GM19372 (cell line): ENCODE measurements around the gene SLC35B4.
"Not testable (repeated sequence)": the region's sequence is repeated elsewhere in the genome, so short reads cannot be mapped to it uniquely, and the experiment has no call there.

Experiments
- ATAC-seq: cut with Tn5 transposase; IDR thresholded peaks from one replicate; pipeline ENCODE4 v1.9.1; 2021; ENCODE audit warnings: mild to moderate bottlenecking, low read depth, moderate library complexity; ENCODE audit not compliant: unreplicated experiment

Gene SLC35B4

DNA sequence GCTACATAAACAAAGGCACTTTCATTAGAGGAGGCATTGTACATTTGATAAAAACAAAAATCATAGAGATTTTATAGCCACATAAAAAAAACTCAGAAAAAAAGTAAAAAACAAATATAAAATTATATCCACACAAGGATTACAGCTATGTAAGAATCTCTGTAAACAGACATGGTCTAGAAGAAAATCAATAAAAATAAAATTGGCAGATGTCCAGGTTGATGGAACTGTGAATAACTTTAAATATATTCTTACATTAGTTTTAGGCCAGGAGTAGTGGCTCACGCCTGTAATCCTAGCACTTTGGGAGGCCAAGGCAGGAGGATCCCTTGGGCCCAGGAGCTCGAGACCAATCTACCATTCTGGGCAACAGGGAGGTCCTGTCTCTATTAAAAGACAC lies 19.2 kb downstream of the SLC35B4 start:
- no peak for ATAC-seq

- not testable (repeated sequence) for ATAC-seq
Measured at GRCh38 chr7:134295982-134296381, 20.7 kb downstream of the SLC35B4 start.

- peak; percentile 100 for ATAC-seq
Measured at GRCh38 chr7:134293002-134293740, 23.6 kb downstream of the SLC35B4 start.

GRCh38 chr7:134290286-134290685 lies 26.4 kb downstream of the SLC35B4 start:
- no peak for ATAC-seq

DNA sequence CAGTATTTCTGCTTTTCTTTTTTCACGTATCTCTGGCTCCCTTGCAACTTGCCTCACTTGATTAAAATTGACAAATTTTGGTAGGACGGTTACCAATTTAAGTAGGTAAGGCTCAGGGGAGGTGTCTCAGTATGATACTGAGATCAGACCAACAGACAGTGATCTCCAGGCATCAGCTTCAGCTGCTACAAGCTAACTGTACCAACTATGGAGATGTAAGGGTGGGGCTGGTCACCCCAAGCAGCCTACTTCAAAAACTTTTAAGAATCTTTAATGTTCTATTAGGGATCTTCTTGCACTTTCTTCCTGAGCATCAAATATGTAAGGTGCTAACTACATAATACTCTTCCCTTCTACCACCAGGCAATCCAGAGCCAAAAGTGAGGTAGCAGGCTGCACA lies 26.9 kb downstream of the SLC35B4 start:
- ATAC-seq = no peak

DNA sequence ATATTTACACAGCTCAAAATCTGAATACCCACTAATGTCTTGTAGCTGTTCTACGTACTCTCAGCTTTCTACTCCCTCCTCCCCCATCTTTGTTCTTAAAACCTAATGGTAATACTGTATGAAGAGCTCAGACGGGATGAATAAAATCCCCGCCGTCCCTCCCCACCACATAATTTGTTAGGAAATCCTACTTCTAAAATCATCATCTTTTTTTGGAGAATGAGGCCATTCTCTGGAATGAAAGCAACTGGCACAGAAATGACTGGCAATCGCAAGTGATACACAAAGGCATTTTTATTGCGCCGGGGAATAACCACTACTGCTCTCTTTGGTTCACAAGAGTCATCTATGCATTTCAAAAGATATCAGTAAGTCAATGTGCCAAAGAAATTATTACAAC lies 27.3 kb downstream of the SLC35B4 start:
- no peak for ATAC-seq

DNA sequence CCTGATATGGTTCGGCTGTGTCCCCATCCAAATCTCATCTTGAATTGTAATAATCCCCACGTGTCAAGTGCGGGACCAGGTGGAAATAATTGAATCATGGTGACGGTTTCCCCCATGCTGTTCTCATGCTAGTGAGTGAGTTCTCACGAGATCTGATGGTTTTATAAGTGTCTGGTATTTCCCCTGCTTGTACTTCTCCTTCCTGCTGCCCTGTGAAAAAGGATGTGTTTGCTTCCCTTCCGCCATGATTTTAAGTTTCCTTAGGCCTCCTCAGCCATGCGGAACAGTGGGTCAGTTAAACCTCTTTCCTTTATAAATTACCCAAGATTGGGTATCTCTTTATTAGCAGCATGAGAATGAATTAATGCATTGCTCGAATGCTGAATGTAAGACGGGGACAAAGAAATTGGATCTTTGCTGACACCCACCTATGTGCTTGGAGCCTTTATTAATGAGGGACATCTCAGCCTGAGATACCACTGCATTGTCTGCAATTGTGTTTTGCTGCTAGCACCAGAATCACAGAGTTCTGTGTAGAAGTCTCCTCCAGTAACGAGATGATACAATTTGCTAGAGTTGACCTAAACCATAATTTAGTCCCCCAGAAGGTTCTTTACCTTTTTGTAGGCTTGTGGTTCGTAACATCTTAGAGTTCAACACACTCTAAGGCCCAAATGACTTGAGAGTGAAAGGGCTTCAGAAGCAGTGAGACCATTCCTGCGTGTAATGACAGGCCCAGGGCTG lies 28.6 kb downstream of the SLC35B4 start:
- no peak for ATAC-seq

DNA sequence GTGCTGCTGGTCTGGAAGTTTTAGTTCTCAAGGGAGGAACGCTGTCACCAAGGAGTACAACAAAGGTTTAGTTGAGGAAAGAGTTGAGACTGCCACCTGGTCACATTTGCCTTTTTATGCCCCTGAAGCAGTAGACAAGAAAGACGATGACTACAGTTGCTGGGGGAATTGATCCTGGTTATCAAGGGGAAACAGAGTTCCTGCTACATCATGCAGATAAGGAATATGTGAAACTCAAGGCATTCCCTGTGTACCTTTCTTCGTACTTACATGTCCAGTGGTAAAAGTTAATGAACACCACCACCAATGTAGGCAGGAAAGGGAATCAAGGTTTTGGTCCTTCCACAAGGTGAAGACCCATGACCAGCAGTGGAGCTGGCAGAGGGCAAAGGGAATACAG lies 31.8 kb downstream of the SLC35B4 start:
- ATAC-seq = no peak

DNA sequence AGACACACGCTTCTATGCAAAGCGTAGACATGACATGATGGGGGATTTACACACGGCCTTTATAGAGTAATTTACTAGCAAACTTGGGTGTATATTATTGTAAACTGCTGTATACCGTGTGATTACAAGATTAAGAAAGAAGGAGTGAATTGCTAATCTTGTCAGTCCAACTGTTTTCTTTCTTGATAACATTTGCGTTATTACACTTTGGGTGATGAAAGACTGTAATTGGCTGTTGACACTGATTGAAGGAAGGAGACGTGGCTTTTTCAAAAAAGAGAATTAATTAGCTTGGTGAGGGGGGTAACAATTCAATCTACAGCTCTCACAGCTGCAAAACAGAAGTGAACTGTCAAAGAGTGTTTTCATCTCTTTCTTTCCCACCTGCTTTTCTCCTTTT lies 32.7 kb downstream of the SLC35B4 start:
- ATAC-seq = no peak

DNA sequence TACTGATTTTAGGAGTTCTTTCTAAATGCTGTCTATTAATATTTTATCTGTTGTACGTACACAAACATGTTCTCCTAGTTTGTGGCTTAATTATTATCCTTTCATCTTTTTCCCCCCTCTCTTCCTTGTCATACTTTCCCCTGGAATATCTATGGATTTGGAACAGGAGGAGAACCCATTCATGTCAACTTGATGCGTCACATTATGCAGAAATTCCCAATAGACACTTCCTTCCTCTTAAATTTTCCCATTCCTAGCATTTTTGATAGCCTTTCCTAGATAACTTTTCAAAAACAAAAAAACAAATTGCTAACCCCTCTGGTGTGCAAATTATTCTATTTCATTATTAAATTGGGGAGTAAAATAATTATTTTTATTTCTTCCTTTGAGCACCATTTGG lies 36.2 kb downstream of the SLC35B4 start:
- ATAC-seq = no peak

GRCh38 chr7:134279898-134280297 lies 36.8 kb downstream of the SLC35B4 start:
- ATAC-seq = no peak

GRCh38 chr7:134279336-134279735 lies 37.4 kb downstream of the SLC35B4 start:
- no peak for ATAC-seq

DNA sequence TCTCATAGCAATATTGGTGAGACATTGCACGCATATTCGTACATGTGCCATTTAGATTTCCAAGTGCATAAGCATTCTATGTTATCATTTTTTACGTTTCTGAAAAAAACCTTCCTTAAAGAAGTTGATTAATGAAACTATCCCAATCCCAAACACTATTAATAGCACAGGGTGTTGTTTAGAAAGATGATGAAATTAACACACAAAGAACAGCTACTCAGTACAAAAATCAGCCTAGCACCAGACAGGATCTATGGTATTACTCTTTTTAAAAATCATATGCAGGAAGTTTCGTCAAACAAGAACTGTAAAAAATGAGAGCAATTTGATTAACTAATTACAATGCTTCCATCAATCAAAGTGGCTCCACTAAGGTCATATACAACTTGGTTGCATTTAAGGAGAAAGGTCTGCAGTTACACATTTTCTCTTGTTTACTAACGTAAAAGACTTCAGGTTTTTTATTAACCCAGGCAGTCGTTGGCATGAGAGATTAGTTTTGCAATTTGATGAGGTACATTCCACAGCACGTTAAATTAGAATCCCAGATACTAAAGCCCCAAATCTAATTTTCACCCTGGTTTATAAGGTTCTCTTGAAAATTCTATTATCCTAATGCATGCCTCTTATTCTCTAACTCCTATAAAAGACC lies 38.1 kb downstream of the SLC35B4 start:
- ATAC-seq = no peak

DNA sequence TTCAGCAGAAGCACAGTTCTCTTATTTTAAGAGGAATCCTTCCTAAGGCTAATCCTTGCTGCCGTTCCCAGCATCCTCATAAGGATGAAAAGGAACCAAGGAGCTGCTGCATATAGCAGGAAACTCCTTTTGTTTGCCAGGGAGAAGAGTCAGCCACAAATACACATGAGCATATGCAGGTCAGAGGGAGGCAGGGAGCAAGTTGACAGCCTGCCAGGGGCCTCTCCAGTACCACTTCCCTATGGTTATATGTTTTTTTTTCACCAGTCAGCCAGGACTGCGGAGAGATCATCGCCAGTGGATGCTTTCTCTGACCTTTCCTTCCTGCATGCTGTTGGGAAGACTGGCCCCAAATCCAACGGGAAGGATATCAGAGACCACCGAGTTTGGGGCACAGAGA lies 39.8 kb downstream of the SLC35B4 start:
- no peak for ATAC-seq

- ATAC-seq = no peak
Measured at GRCh38 chr7:134262322-134262721, 54.4 kb downstream of the SLC35B4 start.

DNA sequence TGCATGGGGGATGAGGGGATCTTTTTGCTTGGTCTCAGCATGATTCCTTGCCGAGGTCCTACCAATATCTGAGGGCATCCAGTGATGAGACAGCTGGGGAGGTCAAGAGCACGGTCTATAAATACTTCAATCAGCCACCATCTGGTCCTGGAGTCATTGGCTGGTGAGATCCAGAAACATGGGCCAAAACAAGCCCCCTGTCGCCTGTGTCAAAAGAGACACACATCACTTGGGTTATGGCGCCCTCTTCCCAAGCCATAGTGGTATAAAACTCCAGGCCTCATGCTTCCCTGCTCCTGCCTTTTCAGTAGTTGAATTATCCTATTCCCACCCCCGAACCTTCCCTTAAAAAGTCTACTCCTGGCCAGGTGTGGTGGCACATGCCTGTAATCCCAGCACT lies 60.9 kb downstream of the SLC35B4 start:
- no peak for ATAC-seq

DNA sequence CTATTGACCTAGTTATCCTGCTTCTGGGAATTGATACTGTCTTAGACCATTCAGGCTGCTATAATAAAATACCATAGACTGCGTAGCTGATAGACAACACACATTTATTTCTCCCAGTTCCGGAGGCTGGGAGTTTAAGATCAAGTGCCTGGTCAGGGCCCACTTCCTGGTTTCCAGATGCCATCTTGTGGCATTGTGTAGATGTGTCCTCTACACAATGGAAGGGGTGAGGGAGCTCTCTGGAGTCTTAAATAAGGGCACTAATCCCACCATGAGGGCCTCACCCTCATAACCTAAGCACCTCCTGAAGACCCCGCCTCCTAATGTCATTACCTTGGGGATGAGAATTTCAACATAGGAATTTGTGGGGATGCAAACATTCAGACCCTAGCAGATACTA lies 62.4 kb downstream of the SLC35B4 start:
- no peak for ATAC-seq

GRCh38 chr7:134248196-134248595 lies 68.5 kb downstream of the SLC35B4 start:
- ATAC-seq = no peak

DNA sequence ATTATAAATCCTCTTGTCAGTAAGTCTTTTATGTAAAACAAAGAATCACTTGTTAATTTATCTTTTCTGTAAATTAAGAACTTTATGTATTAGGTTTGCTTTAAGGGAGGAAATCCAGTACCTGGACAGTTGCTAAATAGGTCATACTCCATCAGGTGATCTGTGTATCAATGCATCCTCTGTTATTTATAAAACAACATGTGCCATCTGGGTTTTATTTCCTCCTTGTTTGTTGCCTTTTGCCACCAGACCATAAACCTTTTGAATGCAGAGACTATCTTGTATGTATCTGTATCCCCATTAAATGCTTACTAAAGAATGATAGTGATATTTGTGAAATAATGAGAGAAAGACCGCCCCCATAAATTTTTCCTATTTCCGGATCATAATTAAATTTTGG lies 70.0 kb downstream of the SLC35B4 start:
- no peak for ATAC-seq

- ATAC-seq = no peak
Measured at GRCh38 chr7:134246347-134246746, 70.4 kb downstream of the SLC35B4 start.

GRCh38 chr7:134245253-134245652 lies 71.5 kb downstream of the SLC35B4 start:
- no peak for ATAC-seq
